GM10847 (cell line): Measurements from ENCODE around the gene SKOR1.

Source experiments
- POLR2A ChIP-seq: IDR thresholded peaks from 2 replicates; pipeline ENCODE4 v1.6.1; 2011; ENCODE audit not compliant: insufficient read length; ENCODE audit errors: extremely low read depth

SKOR1 gene

GRCh38 chr15:67805666-67806516 is 19.4 kb upstream of the SKOR1 start:
- no peak for TF ChIP-seq POLR2A

GRCh38 chr15:67806536-67806935 is 18.8 kb upstream of the SKOR1 start:
- TF ChIP-seq POLR2A = no peak

- no peak for TF ChIP-seq POLR2A
Observed at GRCh38 chr15:67807141-67807540, 18.2 kb upstream of the SKOR1 start.

GRCh38 chr15:67807836-67808235 is 17.5 kb upstream of the SKOR1 start:
- TF ChIP-seq POLR2A = no peak

GRCh38 chr15:67808821-67809220 is 16.5 kb upstream of the SKOR1 start:
- TF ChIP-seq POLR2A = no peak

- no peak for TF ChIP-seq POLR2A
Observed at GRCh38 chr15:67809441-67809840, 15.9 kb upstream of the SKOR1 start.

GRCh38 chr15:67809866-67810265 is 15.4 kb upstream of the SKOR1 start:
- no peak for TF ChIP-seq POLR2A

GRCh38 chr15:67812241-67812644 is 13.1 kb upstream of the SKOR1 start:
- no peak for TF ChIP-seq POLR2A

GRCh38 chr15:67813104-67813634 is 12.1 kb upstream of the SKOR1 start:
- TF ChIP-seq POLR2A = no peak

GRCh38 chr15:67815036-67815592 is 10.2 kb upstream of the SKOR1 start:
- TF ChIP-seq POLR2A = no peak

GRCh38 chr15:67816668-67817067 is 8.6 kb upstream of the SKOR1 start:
- TF ChIP-seq POLR2A = no peak

GRCh38 chr15:67818464-67818863 is 6.8 kb upstream of the SKOR1 start:
- no peak for TF ChIP-seq POLR2A

GRCh38 chr15:67819636-67820035 is 5.7 kb upstream of the SKOR1 start:
- TF ChIP-seq POLR2A = no peak

GRCh38 chr15:67820122-67820991 is 5.0 kb upstream of the SKOR1 start:
- no peak for TF ChIP-seq POLR2A

GRCh38 chr15:67820992-67821783 is 4.1 kb upstream of the SKOR1 start:
- TF ChIP-seq POLR2A = no peak
